IMR-90 (cell line): ENCODE measurements around the gene ADARB2.

Experiments
- CEBPB ChIP-seq: IDR thresholded peaks from 2 replicates; pipeline ENCODE4 v1.6.1; 2012; ENCODE audit warnings: low read depth, low read length, improper control_type of control experiment
- CTCF ChIP-seq: conservative IDR thresholded peaks from 2 replicates; pipeline ENCODE4 v1.5.1; 2012; ENCODE audit warnings: mild to moderate bottlenecking, low read depth, low read length, improper control_type of control experiment

GRCh38 chr10:1522237-1522636, 215.1 kb downstream of the ADARB2 start:
- TF ChIP-seq CTCF (no peak), CEBPB (no peak)
